Activated CD8-positive, alpha-beta memory T cell treated with anti-CD3 and anti-CD28 coated beads for 36 hours (primary cell): ENCODE results near the gene SELL. TPM values are rescaled to one million over a fixed set of nuclear protein-coding genes. Genes with fewer than 3 reads are reported as not detected.

Experiments
- total RNA-seq, 2 experiments: library from RNA; stranded (reverse); gene quantifications; one replicate each; pipeline ENCODE4 v1.2.3, GENCODE V29; 2021

The SELL gene
- total RNA-seq, 2 experiments from 2014 or later: 33.4 to 39.0 TPM

Other genes with a start within 250 kb of the SELL start
- 10 to 100 TPM; 11.6 to 11.7 TPM for gene SLC19A2, start 225.7 kb downstream of the SELL start, total RNA-seq
- 10 to 100 TPM; 88.5 to 90.5 TPM for gene F5, start 125.1 kb downstream of the SELL start, total RNA-seq
- gene SELP, start 81.5 kb downstream of the SELL start, total RNA-seq: under 1 TPM; 0.08 to 0.15 TPM
- not detected for gene SELE, start 22.5 kb upstream of the SELL start, total RNA-seq
- gene METTL18, start 83.3 kb upstream of the SELL start, total RNA-seq: 10 to 100 TPM; 12.2 to 12.6 TPM
- 10 to 100 TPM in 1 of 2 experiments, 1 to 10 TPM in 1; 9.4 to 10.2 TPM for gene SCYL3, start 182.3 kb upstream of the SELL start, total RNA-seq